K562 (cell line): Measurements from ENCODE around the gene FAM107B. TPM values are rescaled to one million over a fixed set of nuclear protein-coding genes. Genes with fewer than 3 reads are reported as not detected.

Experiments
- ATAC-seq: fragments of 200-7000 bp; cut with Tn5 transposase; 3 replicates; pipeline ENCODE4 v1.9.1; 2020; ENCODE audit warnings: moderate library complexity
- BruUV-seq: library from RNA; stranded (reverse); fragments of 400-500 nt; replicated peaks from 2 replicates; lab custom pipeline; 2021; lab: Mats Ljungman, UMichigan
- CTCF ChIA-PET: fragments of 300-600 bp; formaldehyde crosslinking; extraction: SDS; loops from one replicate; lab custom pipeline; 2021; ENCODE audit warnings: low intra/inter-chr PET ratio; lab: Yijun Ruan, JAX
- POLR2A ChIA-PET: fragments of 300-600, 350-650 bp; sonication (Branson Sonifier 250); formaldehyde crosslinking; extraction: SDS; loops from one replicate; lab custom pipeline; 2021; ENCODE audit warnings: antibody characterized with exemption, inconsistent platforms; lab: Yijun Ruan, JAX
- DNase-seq, 4 experiments: peaks; one replicate each; pipeline versions ENCODE4 v3.0.0 to v3.0.0-alpha.2; 2011 to 2018; ENCODE audit warnings: low spot score in 3 of 4, mixed read lengths in 3 of 4; ENCODE audit errors: extremely low read depth in 1 of 4
- FAIRE-seq: peaks from 2 replicates; lab custom pipeline; 2011; peaks lifted over from hg19 to GRCh38; lab: Jason Lieb, UNC
- H2AFZ ChIP-seq: 2 replicates; pipeline ENCODE4 v1.6.0; 2011; ENCODE audit warnings: low read depth, low read length, control low read depth, inconsistent platforms
- H3K27ac ChIP-seq: fragments of 200-600 bp; 3 replicates; pipeline ENCODE4 v1.8.0; 2011; ENCODE audit warnings: low read depth, mild to moderate bottlenecking, control low read depth, inconsistent platforms, low read length, moderate library complexity, mixed read lengths; ENCODE audit errors: extremely low read depth
- H3K27me3 ChIP-seq, 2 experiments: fragments of 300-600 bp in 1 of 2; 2 replicates in 1 of 2; 3 replicates in 1 of 2; pipeline versions ENCODE4 v1.6.0 to v1.8.0; 2011; ENCODE audit warnings: inconsistent platforms in 2 of 2, low read length in 2 of 2, mild to moderate bottlenecking in 1 of 2, mixed read lengths in 1 of 2, moderate library complexity in 1 of 2; ENCODE audit not compliant: control insufficient read depth in 2 of 2, insufficient read depth in 2 of 2
- H3K36me3 ChIP-seq: fragments of 300-600 bp; 3 replicates; pipeline ENCODE4 v1.8.0; 2011; ENCODE audit warnings: mild to moderate bottlenecking, low read length, inconsistent platforms; ENCODE audit not compliant: control insufficient read depth, insufficient read depth
- H3K4me1 ChIP-seq, 2 experiments: fragments of 200-600 bp in 1 of 2; replicated peaks in 1 of 2; 2 replicates in 1 of 2; 3 replicates in 1 of 2; pipeline versions ENCODE4 v1.5.1 to v1.8.0; 2011; ENCODE audit warnings: inconsistent platforms in 2 of 2, low read length in 2 of 2, mild to moderate bottlenecking in 1 of 2, mixed read lengths in 1 of 2, moderate library complexity in 1 of 2; ENCODE audit not compliant: control insufficient read depth in 2 of 2, insufficient read depth in 2 of 2
- H3K4me2 ChIP-seq: 2 replicates; pipeline ENCODE4 v1.6.1; 2011; ENCODE audit warnings: low read length, control low read depth, inconsistent platforms, mixed read lengths; ENCODE audit not compliant: insufficient read depth
- H3K4me3 ChIP-seq: fragments of 200-600 bp; sonication (generic), shearing (Covaris generic); 2 replicates; pipeline ENCODE4 v1.5.1; 2016; ENCODE audit warnings: control low read depth, inconsistent platforms
- H3K79me2 ChIP-seq: fragments of 200-600 bp; 3 replicates; pipeline ENCODE4 v1.8.0; 2011; ENCODE audit warnings: low read length, inconsistent platforms; ENCODE audit not compliant: control insufficient read depth, insufficient read depth
- H3K9ac ChIP-seq, 2 experiments: 2 replicates each; pipeline versions ENCODE4 v1.6.0 to v1.6.1; 2011; ENCODE audit warnings: low read depth in 2 of 2, low read length in 2 of 2, control low read depth in 1 of 2, inconsistent platforms in 1 of 2, mild to moderate bottlenecking in 1 of 2, mixed read lengths in 1 of 2; ENCODE audit not compliant: insufficient read depth in 1 of 2
- H3K9me1 ChIP-seq: one replicate; pipeline ENCODE4 v1.6.0; 2011; ENCODE audit warnings: inconsistent platforms, mild to moderate bottlenecking, low read length, moderate library complexity; ENCODE audit not compliant: control insufficient read depth, insufficient read depth
- H3K9me3 ChIP-seq: replicated peaks from 2 replicates; pipeline ENCODE4 v1.5.1; 2011; ENCODE audit warnings: low read depth, low read length, inconsistent platforms; ENCODE audit not compliant: control insufficient read depth, insufficient read depth
- H4K20me1 ChIP-seq: replicated peaks from 2 replicates; pipeline ENCODE4 v1.6.1; 2011; ENCODE audit warnings: low read length, inconsistent platforms, mixed read lengths; ENCODE audit not compliant: control insufficient read depth, insufficient read depth
- CTBP1 ChIP-seq: fragments of 450-650 bp; IDR thresholded peaks from 2 replicates; pipeline ENCODE4 v1.6.1; 2016; ENCODE audit warnings: borderline replicate concordance
- E4F1 ChIP-seq: fragments of 250-450 bp; sonication (Bioruptor Pico); IDR thresholded peaks from 2 replicates; pipeline ENCODE4 v1.5.0; 2021; ENCODE audit warnings: mild to moderate bottlenecking, borderline replicate concordance
- FOXA3 ChIP-seq, 2 experiments: fragments of 450-650 bp in 1 of 2; sonication (generic) in 1 of 2; formaldehyde crosslinking; IDR thresholded peaks in 1 of 2; conservative IDR thresholded peaks in 1 of 2; 2 replicates each; pipeline versions ENCODE4 v1.4.0 to v1.8.0; 2020 to 2022; ENCODE audit warnings: mild to moderate bottlenecking in 2 of 2, missing genetic modification reagents in 1 of 2
- JUNB ChIP-seq: fragments of 450-650 bp; formaldehyde crosslinking; conservative IDR thresholded peaks from 2 replicates; pipeline ENCODE4 v1.4.0; 2020; ENCODE audit warnings: mild to moderate bottlenecking
- NFE2L1 ChIP-seq: fragments of 450-650 bp; IDR thresholded peaks from 2 replicates; pipeline ENCODE4 v1.6.1; 2016; ENCODE audit warnings: missing genetic modification characterization, low read depth, mild to moderate bottlenecking, missing compliant biosample characterization, moderate library complexity, borderline replicate concordance
- OTX1 ChIP-seq: fragments of 450-650 bp; formaldehyde crosslinking; IDR thresholded peaks from 2 replicates; pipeline ENCODE4 v1.4.0; 2022; ENCODE audit warnings: mild to moderate bottlenecking
- SFPQ ChIP-seq: fragments of 200-400 bp; formaldehyde crosslinking; IDR thresholded peaks from 2 replicates; pipeline ENCODE4 v1.6.1; 2017; ENCODE audit warnings: mild to moderate bottlenecking, low read depth, low read length, moderate library complexity
- SP2 ChIP-seq: IDR thresholded peaks from 2 replicates; pipeline ENCODE4 v1.6.1; 2011; ENCODE audit warnings: mild to moderate bottlenecking, low read depth, low read length, moderate library complexity; ENCODE audit not compliant: poor library complexity, severe bottlenecking; ENCODE audit errors: extremely low read depth
- SRSF3 ChIP-seq: fragments of 200-400 bp; formaldehyde crosslinking; IDR thresholded peaks from 2 replicates; pipeline ENCODE4 v1.6.1; 2016; ENCODE audit warnings: mild to moderate bottlenecking, low read length, moderate library complexity; ENCODE audit not compliant: insufficient read depth
- U2AF2 ChIP-seq: fragments of 200-400 bp; formaldehyde crosslinking; optimal IDR thresholded peaks from 2 replicates; pipeline ENCODE3; 2017; ENCODE audit warnings: low read depth, mild to moderate bottlenecking, low read length
- ZBTB8A ChIP-seq: fragments of 450-650 bp; IDR thresholded peaks from 2 replicates; pipeline ENCODE4 v1.6.1; 2018; ENCODE audit warnings: mild to moderate bottlenecking, moderate library complexity; ENCODE audit not compliant: partially characterized antibody
- ZNF124 ChIP-seq: sonication (generic); formaldehyde crosslinking; IDR thresholded peaks from 2 replicates; pipeline ENCODE4 v1.8.1; 2022; ENCODE audit warnings: missing genetic modification reagents
- ZNF133 ChIP-seq: fragments of 250-450 bp; sonication (Bioruptor Pico); IDR thresholded peaks from 2 replicates; pipeline ENCODE4 v1.4.0; 2020; ENCODE audit warnings: mild to moderate bottlenecking
- ZNF408 ChIP-seq: fragments of 250-450 bp; sonication (Bioruptor Pico); IDR thresholded peaks from 2 replicates; pipeline ENCODE4 v1.4.0; 2020; ENCODE audit warnings: low read depth, mild to moderate bottlenecking, moderate library complexity
- ZNF561 ChIP-seq: fragments of 450-650 bp; formaldehyde crosslinking; conservative IDR thresholded peaks from 2 replicates; pipeline ENCODE4 v1.4.0; 2020; ENCODE audit warnings: mild to moderate bottlenecking, moderate library complexity
- ZNF699 ChIP-seq: fragments of 250-450 bp; sonication (Bioruptor Pico); IDR thresholded peaks from 2 replicates; pipeline ENCODE4 v1.8.0; 2021; ENCODE audit warnings: mild to moderate bottlenecking, moderate library complexity; ENCODE audit not compliant: insufficient replicate concordance
- ZNF717 ChIP-seq: fragments of 250-450 bp; sonication (Bioruptor Pico); IDR thresholded peaks from 2 replicates; pipeline ENCODE4 v1.5.0; 2021
- WGBS: fragments of 100-300 bp; shearing (Covaris generic); methylation state at CpG from one replicate; pipeline ENCODE4 v1.1.6; 2016; ENCODE audit warnings: low coverage, mixed read lengths; ENCODE audit not compliant: insufficient coverage; ENCODE audit errors: missing lambda C conversion rate; 5-methylcytosine and 5-hydroxymethylcytosine counted together
- in situ Hi-C: fragments of 300-500 bp; cut with MboI; formaldehyde crosslinking; loops from 4 replicates; pipeline ENCODE4 v1.15.0; 2018; ENCODE audit warnings: inconsistent platforms, mixed read lengths
- intact Hi-C: fragments of 100-400 bp; cut with micrococcal nuclease; formaldehyde crosslinking; loops from 2 replicates; pipeline ENCODE4 v1.14.2; 2022
- polyA plus RNA-seq, 8 experiments: library from polyadenylated mRNA; depleted of rRNA in 4 of 8; stranded (reverse) in 5 of 8; unstranded in 3 of 8; fragments of >200 nt; fragmentation: Nextera tagmentation in 2 of 8; fragmentation: Illumina TruSeq in 1 of 8; extraction: Ambion mirVana in 2 of 8; extraction: Trizol in 1 of 8; gene quantifications; 2 replicates each; pipeline versions ENCODE4 v1.2.1 to v1.2.3, GENCODE V29; 2011 to 2014; ENCODE audit warnings: inconsistent platforms in 1 of 8, missing spikeins in 1 of 8
- total RNA-seq, 7 experiments: library from RNA; depleted of rRNA in 6 of 7; stranded (reverse); fragments of >200 nt in 6 of 7; fragmentation: Illumina TruSeq in 2 of 7; extraction: Trizol in 2 of 7; gene quantifications; 2 replicates each; pipeline versions ENCODE4 v1.2.1 to v1.2.3, GENCODE V29; 2011 to 2021; ENCODE audit warnings: low replicate concordance in 1 of 7

FAM107B gene
- total and polyA plus RNA-seq, 9 of the 15 experiments (the other 6 are each of a cell fraction or from before 2014, with no cell fraction given) = 0.40 to 2.8 (median 1.4) TPM

GRCh38 chr10:14674376-14675050, 100.2 kb downstream of the FAM107B start:
- ATAC-seq (no peak), DNase-seq (no peak), FAIRE-seq (no peak)
- ChIA-PET POLR2A (interaction anchor here (0.6 kb wide), 1 partner anchor 208 kb away, joined by 4 read pairs; no protein-coding TSS in a partner anchor), CTCF (no interaction called here)
- H3K27me3 ChIP-seq = peaks cover 2 to 12% of the 10 kb centered on the region in 2 experiments; a peak in 2 of 5 replicates
- intact Hi-C loops (no loop called here), in situ Hi-C loops (no loop called here)
- H3K4me1 ChIP-seq = no peaks in the 10 kb centered on the region
- BruUV-seq = no TSS peak
- WGBS = under 1% methylated on average over 8 of the region's 8 CpGs
- H4K20me1 ChIP-seq = no peaks in the 10 kb centered on the region
- H3K79me2 ChIP-seq = no peaks in the 10 kb centered on the region
- no peak overlapping the region for H3K4me3 ChIP-seq
- H2AFZ ChIP-seq = no peak overlapping the region
- no peak overlapping the region for H3K27ac ChIP-seq
- H3K9ac ChIP-seq = no peak overlapping the region
- H3K4me2 ChIP-seq = no peak overlapping the region
- H3K9me1 ChIP-seq = no peaks in the 10 kb centered on the region
- H3K9me3 ChIP-seq = no peaks in the 10 kb centered on the region
- H3K36me3 ChIP-seq = no peaks in the 10 kb centered on the region
- TF ChIP-seq ZNF561 (no peak), JUNB (CRISPR knock-in tag) (no peak), ZNF408 (CRISPR knock-in tag) (no peak), U2AF2 (no peak), ZBTB8A (no peak), E4F1 (CRISPR knock-in tag) (no peak), FOXA3 (CRISPR knock-in tag; conservative IDR thresholded peaks at IDR 0.05 in 1 of 2, IDR thresholded peaks at IDR 0.05 in 1 of 2) (no peak), SP2 (no peak), OTX1 (no peak), ZNF124 (no peak), ZNF717 (CRISPR knock-in tag) (no peak), CTBP1 (no peak), SFPQ (no peak), ZNF699 (CRISPR knock-in tag) (no peak), NFE2L1 (no peak), ZNF133 (CRISPR knock-in tag) (no peak), SRSF3 (no peak)
